ENCODE results near the gene ZSCAN20. TPM values are rescaled to one million over a fixed set of nuclear protein-coding genes. Genes with fewer than 3 reads are reported as not detected.

The ZSCAN20 gene
- total RNA-seq (2021; ENCODE audit: unreplicated experiment) (9.0 TPM), Bru-seq, nascent RNA (percentile 60 among the genes with signal in this experiment), BruChase-seq, experiment 1, labeled RNA remaining after a 6-hour chase (percentile 57 among the genes with signal in this experiment), BruChase-seq, experiment 2, labeled RNA remaining after a 2-hour chase (percentile 68 among the genes with signal in this experiment)
- polyA plus RNA-seq (2012) = 1.8 and 2.6 TPM in 2 replicates
- long read RNA-seq, partial matches to known transcripts = 1 of 4 reads
- long read RNA-seq, other reads (novel, unspliced or antisense) = 3 of 4 reads

DNA sequence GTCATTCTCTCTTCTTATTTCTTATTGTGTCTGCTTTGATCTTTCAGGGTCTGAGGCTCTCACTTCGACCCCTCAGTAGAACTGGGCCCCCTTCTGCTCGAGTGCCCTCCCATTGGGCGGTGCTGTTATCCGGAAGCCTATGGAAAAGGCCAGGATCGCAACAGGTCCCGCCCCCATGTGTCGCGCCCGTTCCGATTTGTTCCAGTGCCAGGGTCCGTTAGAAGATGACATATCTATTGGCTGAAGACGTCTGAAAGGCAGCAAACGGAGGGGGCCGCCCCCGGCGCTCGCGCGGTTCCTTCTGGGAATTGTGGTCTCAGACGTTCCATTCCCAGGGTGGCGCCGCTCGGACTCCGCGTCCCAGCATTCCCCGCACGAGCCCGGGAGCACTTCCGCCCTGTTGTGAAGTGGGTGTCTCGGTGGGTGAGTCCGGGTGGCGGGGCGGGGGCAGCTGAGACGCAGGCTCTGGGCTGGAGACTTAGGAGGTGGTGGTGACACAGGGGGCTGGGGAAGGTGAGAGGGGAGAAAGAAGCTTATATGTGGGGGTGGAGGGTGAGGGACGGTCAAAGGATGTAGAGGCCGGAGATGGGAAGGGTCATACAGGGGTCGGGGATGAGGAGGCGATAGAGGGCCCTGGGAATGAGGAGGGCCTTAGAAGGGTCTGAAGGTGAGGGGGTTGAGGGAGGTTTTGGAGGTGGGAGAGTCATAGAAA is at the start of gene ZSCAN20:
Gene ZSCAN20, plus strand, starts transcription at position 377 of the 712 bp plus-strand sequence. CDS start 6,644 bp downstream, outside the sequence.
- no TSS peak for BruUV-seq (replicated peaks)
- H2AFZ ChIP-seq (ENCODE audit: low read depth, low read length, poor library complexity, severe bottlenecking) = peak within 1 kb of the TSS; percentile 76
- peak within 1 kb of the TSS; percentile 40 for H3K27ac ChIP-seq (ENCODE audit: low read depth, low read length)
- intact Hi-C loops (cut with micrococcal nuclease) = loop anchor here (2.0 to 5.0 kb wide), 7 partner anchors 90 to 375 kb away; no protein-coding TSS in a partner anchor
- peak within 1 kb of the TSS; percentile 91 for H3K4me2 ChIP-seq (ENCODE audit: low read length)
- no peaks in the 10 kb centered on the region for H3K27me3 ChIP-seq (ENCODE audit: insufficient read depth, low read length)
- peak within 1 kb of the TSS; percentile 75 for H3K9ac ChIP-seq (ENCODE audit: low read length)
- H4K20me1 ChIP-seq (ENCODE audit: insufficient read depth) = no peaks in the 10 kb centered on the region
- ChIA-PET CTCF (interaction anchor here (0.8 to 4.5 kb wide), 9 partner anchors 14 to 1380 kb away, joined by 3 to 37 read pairs (median 9); partner anchors contain the start of gene TRIM62), POLR2A (interaction anchor here (1.4 to 2.2 kb wide), 2 partner anchors 12 to 177 kb away, joined by 3 to 7 read pairs; no protein-coding TSS in a partner anchor), RAD21 (ENCODE audit: low non-redundant PET in 1 of 2, low total read pairs in 2 of 2, uncharacterized antibody in 2 of 2, unreplicated experiment in 2 of 2) (interaction anchor here in 1 of 2 experiments (0.7 to 3.3 kb wide), 2 partner anchors 16 to 177 kb away, joined by 3 to 15 read pairs; no protein-coding TSS in a partner anchor)
- H3K36me3 ChIP-seq (ENCODE audit: control insufficient read depth in 1 of 2, insufficient read depth in 2 of 2, low read length in 2 of 2) = no peaks in the 10 kb centered on the region
- no peaks in the 10 kb centered on the region for H3K9me3 ChIP-seq (ENCODE audit: control insufficient read depth in 1 of 2, insufficient read depth in 1 of 2, low read depth in 1 of 2, low read length in 2 of 2)
- ATAC-seq (peak; percentile 89), DNase-seq (ENCODE audit: low read depth, low spot score) (peak; percentile 95)
- no peaks in the 10 kb centered on the region for H3K9me2 ChIP-seq (ENCODE audit: insufficient read depth)
- H3K4me3 ChIP-seq (replicated peaks in 1 of 2; ENCODE audit: low read depth in 1 of 2, low read length in 2 of 2) = peak within 1 kb of the TSS; percentile 83 to 93
- H3K79me2 ChIP-seq (ENCODE audit: insufficient read depth, low read length) = peaks cover 8% of the 10 kb centered on the region; the same call in 1 of the 2 replicates
- H3K4me1 ChIP-seq (ENCODE audit: control insufficient read depth in 1 of 2, insufficient read depth in 2 of 2, low read length in 2 of 2) = peaks cover 6 to 42% of the 10 kb centered on the region in 2 experiments; a peak in 3 of 4 replicates
- TF ChIP-seq CBX3 (IDR thresholded peaks at IDR 0.05; ENCODE audit: low read depth) = no peak
- TF ChIP-seq TCF7L2 (IDR thresholded peaks at IDR 0.05; ENCODE audit: borderline replicate concordance, extremely low read depth, insufficient read depth, insufficient read length) = no peak
- no peak for TF ChIP-seq SRF (IDR thresholded peaks at IDR 0.05; ENCODE audit: low read depth)
- TF ChIP-seq, protein P1, sequence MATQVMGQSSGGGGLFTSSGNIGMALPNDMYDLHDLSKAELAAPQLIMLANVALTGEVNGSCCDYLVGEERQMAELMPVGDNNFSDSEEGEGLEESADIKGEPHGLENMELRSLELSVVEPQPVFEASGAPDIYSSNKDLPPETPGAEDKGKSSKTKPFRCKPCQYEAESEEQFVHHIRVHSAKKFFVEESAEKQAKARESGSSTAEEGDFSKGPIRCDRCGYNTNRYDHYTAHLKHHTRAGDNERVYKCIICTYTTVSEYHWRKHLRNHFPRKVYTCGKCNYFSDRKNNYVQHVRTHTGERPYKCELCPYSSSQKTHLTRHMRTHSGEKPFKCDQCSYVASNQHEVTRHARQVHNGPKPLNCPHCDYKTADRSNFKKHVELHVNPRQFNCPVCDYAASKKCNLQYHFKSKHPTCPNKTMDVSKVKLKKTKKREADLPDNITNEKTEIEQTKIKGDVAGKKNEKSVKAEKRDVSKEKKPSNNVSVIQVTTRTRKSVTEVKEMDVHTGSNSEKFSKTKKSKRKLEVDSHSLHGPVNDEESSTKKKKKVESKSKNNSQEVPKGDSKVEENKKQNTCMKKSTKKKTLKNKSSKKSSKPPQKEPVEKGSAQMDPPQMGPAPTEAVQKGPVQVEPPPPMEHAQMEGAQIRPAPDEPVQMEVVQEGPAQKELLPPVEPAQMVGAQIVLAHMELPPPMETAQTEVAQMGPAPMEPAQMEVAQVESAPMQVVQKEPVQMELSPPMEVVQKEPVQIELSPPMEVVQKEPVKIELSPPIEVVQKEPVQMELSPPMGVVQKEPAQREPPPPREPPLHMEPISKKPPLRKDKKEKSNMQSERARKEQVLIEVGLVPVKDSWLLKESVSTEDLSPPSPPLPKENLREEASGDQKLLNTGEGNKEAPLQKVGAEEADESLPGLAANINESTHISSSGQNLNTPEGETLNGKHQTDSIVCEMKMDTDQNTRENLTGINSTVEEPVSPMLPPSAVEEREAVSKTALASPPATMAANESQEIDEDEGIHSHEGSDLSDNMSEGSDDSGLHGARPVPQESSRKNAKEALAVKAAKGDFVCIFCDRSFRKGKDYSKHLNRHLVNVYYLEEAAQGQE (IDR thresholded peaks at IDR 0.05; ENCODE audit: low read depth) = no peak
- TF ChIP-seq ZNF274 (IDR thresholded peaks at IDR 0.05; ENCODE audit: low read depth, low read length) = no peak
- TF ChIP-seq, protein P2, sequence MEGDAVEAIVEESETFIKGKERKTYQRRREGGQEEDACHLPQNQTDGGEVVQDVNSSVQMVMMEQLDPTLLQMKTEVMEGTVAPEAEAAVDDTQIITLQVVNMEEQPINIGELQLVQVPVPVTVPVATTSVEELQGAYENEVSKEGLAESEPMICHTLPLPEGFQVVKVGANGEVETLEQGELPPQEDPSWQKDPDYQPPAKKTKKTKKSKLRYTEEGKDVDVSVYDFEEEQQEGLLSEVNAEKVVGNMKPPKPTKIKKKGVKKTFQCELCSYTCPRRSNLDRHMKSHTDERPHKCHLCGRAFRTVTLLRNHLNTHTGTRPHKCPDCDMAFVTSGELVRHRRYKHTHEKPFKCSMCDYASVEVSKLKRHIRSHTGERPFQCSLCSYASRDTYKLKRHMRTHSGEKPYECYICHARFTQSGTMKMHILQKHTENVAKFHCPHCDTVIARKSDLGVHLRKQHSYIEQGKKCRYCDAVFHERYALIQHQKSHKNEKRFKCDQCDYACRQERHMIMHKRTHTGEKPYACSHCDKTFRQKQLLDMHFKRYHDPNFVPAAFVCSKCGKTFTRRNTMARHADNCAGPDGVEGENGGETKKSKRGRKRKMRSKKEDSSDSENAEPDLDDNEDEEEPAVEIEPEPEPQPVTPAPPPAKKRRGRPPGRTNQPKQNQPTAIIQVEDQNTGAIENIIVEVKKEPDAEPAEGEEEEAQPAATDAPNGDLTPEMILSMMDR (IDR thresholded peaks at IDR 0.05 in 2 of 3, conservative IDR thresholded peaks at IDR 0.05 in 1 of 3; ENCODE audit: borderline replicate concordance in 1 of 3, insufficient read depth in 1 of 3, low read depth in 2 of 3, low read length in 2 of 3) = no peak
- TF ChIP-seq, protein P3, sequence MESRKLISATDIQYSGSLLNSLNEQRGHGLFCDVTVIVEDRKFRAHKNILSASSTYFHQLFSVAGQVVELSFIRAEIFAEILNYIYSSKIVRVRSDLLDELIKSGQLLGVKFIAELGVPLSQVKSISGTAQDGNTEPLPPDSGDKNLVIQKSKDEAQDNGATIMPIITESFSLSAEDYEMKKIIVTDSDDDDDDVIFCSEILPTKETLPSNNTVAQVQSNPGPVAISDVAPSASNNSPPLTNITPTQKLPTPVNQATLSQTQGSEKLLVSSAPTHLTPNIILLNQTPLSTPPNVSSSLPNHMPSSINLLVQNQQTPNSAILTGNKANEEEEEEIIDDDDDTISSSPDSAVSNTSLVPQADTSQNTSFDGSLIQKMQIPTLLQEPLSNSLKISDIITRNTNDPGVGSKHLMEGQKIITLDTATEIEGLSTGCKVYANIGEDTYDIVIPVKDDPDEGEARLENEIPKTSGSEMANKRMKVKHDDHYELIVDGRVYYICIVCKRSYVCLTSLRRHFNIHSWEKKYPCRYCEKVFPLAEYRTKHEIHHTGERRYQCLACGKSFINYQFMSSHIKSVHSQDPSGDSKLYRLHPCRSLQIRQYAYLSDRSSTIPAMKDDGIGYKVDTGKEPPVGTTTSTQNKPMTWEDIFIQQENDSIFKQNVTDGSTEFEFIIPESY (IDR thresholded peaks at IDR 0.05; ENCODE audit: extremely low read depth, insufficient replicate concordance, low read length) = peak; percentile 52
- no peak for TF ChIP-seq FOSL1 (IDR thresholded peaks at IDR 0.05; ENCODE audit: low read depth)
- peak; percentile 97 for TF ChIP-seq SP1 (IDR thresholded peaks at IDR 0.05; ENCODE audit: low read depth)
- TF ChIP-seq CEBPB (IDR thresholded peaks at IDR 0.05; ENCODE audit: low read depth) = no peak
- TF ChIP-seq, protein P4, sequence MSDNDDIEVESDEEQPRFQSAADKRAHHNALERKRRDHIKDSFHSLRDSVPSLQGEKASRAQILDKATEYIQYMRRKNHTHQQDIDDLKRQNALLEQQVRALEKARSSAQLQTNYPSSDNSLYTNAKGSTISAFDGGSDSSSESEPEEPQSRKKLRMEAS (IDR thresholded peaks at IDR 0.05) = no peak
- no peak for TF ChIP-seq SIN3A (IDR thresholded peaks at IDR 0.05; ENCODE audit: low read depth)
- no peak for TF ChIP-seq EZH2 (IDR thresholded peaks at IDR 0.05)
- TF ChIP-seq, protein P5, sequence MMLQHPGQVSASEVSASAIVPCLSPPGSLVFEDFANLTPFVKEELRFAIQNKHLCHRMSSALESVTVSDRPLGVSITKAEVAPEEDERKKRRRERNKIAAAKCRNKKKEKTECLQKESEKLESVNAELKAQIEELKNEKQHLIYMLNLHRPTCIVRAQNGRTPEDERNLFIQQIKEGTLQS (IDR thresholded peaks at IDR 0.05) = no peak
- peak; percentile 39; the same call in 1 of the 2 replicates for TF ChIP-seq ZFX (IDR thresholded peaks at IDR 0.05)
- TF ChIP-seq ELF1 (IDR thresholded peaks at IDR 0.05; ENCODE audit: borderline replicate concordance, low read depth) = peak; percentile 80; the same call in 1 of the 2 replicates

All from HCT116 (cell line).